WTC11 (cell line): Measurements from ENCODE around the gene CNN2. TPM values are rescaled to one million over a fixed set of nuclear protein-coding genes. Genes with fewer than 3 reads are reported as not detected.

Experiments
- ATAC-seq: fragments of 200-7000 bp; cut with Tn5 transposase; 2 replicates; pipeline ENCODE4 v1.10.0; 2021; ENCODE audit warnings: mild to moderate bottlenecking, moderate library complexity
- CTCF ChIA-PET: fragments of 300-600 bp; sonication (Branson Sonifier 250); formaldehyde crosslinking; loops from one replicate; lab custom pipeline; 2021; ENCODE audit warnings: antibody characterized with exemption; lab: Charles Lee
- POLR2A ChIA-PET: fragments of 350-600 bp; sonication (Branson Sonifier 250); formaldehyde crosslinking; loops from one replicate; lab custom pipeline; 2021; ENCODE audit warnings: antibody characterized with exemption; lab: Charles Lee
- DNase-seq: peaks from one replicate; pipeline ENCODE4 v3.0.0; 2021; ENCODE audit warnings: low spot score
- H3K27ac Mint-ChIP-seq: 2 replicates; pipeline ENCODE4 v1.8.0; 2021; ENCODE audit warnings: mixed read lengths
- H3K27me3 Mint-ChIP-seq: 2 replicates; pipeline ENCODE4 v1.8.0; 2021; ENCODE audit warnings: low read depth, mild to moderate bottlenecking, moderate library complexity, mixed read lengths
- H3K36me3 Mint-ChIP-seq: 2 replicates; pipeline ENCODE4 v1.8.0; 2021; ENCODE audit warnings: mixed read lengths
- H3K4me1 Mint-ChIP-seq: 2 replicates; pipeline ENCODE4 v1.8.0; 2022; ENCODE audit warnings: mixed read lengths
- H3K4me3 Mint-ChIP-seq: 2 replicates; pipeline ENCODE4 v1.8.0; 2021; ENCODE audit warnings: mild to moderate bottlenecking, moderate library complexity, mixed read lengths
- H3K9me3 Mint-ChIP-seq: 2 replicates; pipeline ENCODE4 v1.8.0; 2021; ENCODE audit warnings: mixed read lengths
- CTCF ChIP-seq: fragments of 200-600 bp; IDR thresholded peaks from 2 replicates; pipeline ENCODE4 v1.8.0; 2022; ENCODE audit warnings: antibody characterized with exemption
- E2F4 ChIP-seq: sonication (generic); formaldehyde crosslinking; IDR thresholded peaks from 2 replicates; pipeline ENCODE4 v1.8.1; 2022; ENCODE audit warnings: low read depth, mild to moderate bottlenecking, moderate library complexity, missing genetic modification reagents, borderline replicate concordance
- FOXP1 ChIP-seq: sonication (generic); formaldehyde crosslinking; IDR thresholded peaks from 2 replicates; pipeline ENCODE4 v1.8.0; 2022; ENCODE audit warnings: missing genetic modification reagents, mild to moderate bottlenecking, moderate library complexity, borderline replicate concordance
- GTF2I ChIP-seq: fragments of 250-450 bp; sonication (Bioruptor Pico); conservative IDR thresholded peaks from 2 replicates; pipeline ENCODE4 v1.4.0; 2021; ENCODE audit warnings: mild to moderate bottlenecking
- HMGXB4 ChIP-seq: sonication (generic); formaldehyde crosslinking; IDR thresholded peaks from 2 replicates; pipeline ENCODE4 v1.8.1; 2023; ENCODE audit warnings: mild to moderate bottlenecking, moderate library complexity, missing genetic modification reagents
- KAT7 ChIP-seq: sonication (generic); formaldehyde crosslinking; IDR thresholded peaks from 2 replicates; pipeline ENCODE4 v1.8.1; 2023; ENCODE audit warnings: missing genetic modification reagents, mild to moderate bottlenecking, borderline replicate concordance
- NFATC4 ChIP-seq: fragments of 250-450 bp; sonication (Bioruptor Pico); IDR thresholded peaks from 2 replicates; pipeline ENCODE4 v1.9.0; 2021; ENCODE audit warnings: mild to moderate bottlenecking
- SP1 ChIP-seq: sonication (generic); formaldehyde crosslinking; conservative IDR thresholded peaks from 2 replicates; pipeline ENCODE4 v1.8.1; 2022; ENCODE audit warnings: missing genetic modification reagents
- TEAD1 ChIP-seq: sonication (generic); formaldehyde crosslinking; IDR thresholded peaks from 2 replicates; pipeline ENCODE4 v1.8.0; 2022; ENCODE audit warnings: mild to moderate bottlenecking, missing genetic modification reagents
- ZBTB21 ChIP-seq: sonication (generic); formaldehyde crosslinking; IDR thresholded peaks from 2 replicates; pipeline ENCODE4 v1.8.1; 2023; ENCODE audit warnings: mild to moderate bottlenecking, missing genetic modification reagents, borderline replicate concordance
- ZNF121 ChIP-seq: sonication (generic); formaldehyde crosslinking; IDR thresholded peaks from 2 replicates; pipeline ENCODE4 v1.8.0; 2023; ENCODE audit warnings: missing genetic modification reagents
- ZNF423 ChIP-seq: fragments of 250-450 bp; sonication (Bioruptor Pico); IDR thresholded peaks from 2 replicates; pipeline ENCODE4 v2.1.2; 2022; ENCODE audit warnings: mild to moderate bottlenecking, moderate library complexity
- total RNA-seq: library from RNA; stranded (reverse); gene quantifications from 3 replicates; pipeline ENCODE4 v1.2.3, GENCODE V29; 2021
- TF ChIP-seq, protein P1 (sequence below): fragments of 250-450 bp; sonication (Bioruptor Pico); IDR thresholded peaks from 2 replicates; pipeline ENCODE4 v1.9.0; 2021; ENCODE audit warnings: mild to moderate bottlenecking
- TF ChIP-seq, protein P2 (sequence below): sonication (generic); formaldehyde crosslinking; IDR thresholded peaks from 2 replicates; pipeline ENCODE4 v1.8.1; 2023; ENCODE audit warnings: mild to moderate bottlenecking, missing genetic modification reagents
- TF ChIP-seq, protein P3 (sequence below): sonication (generic); formaldehyde crosslinking; IDR thresholded peaks from 2 replicates; pipeline ENCODE4 v1.8.0; 2022; ENCODE audit warnings: mild to moderate bottlenecking, missing genetic modification reagents

The CNN2 gene
- total RNA-seq, 1 experiment from 2014 or later, result 390 TPM

DNA sequence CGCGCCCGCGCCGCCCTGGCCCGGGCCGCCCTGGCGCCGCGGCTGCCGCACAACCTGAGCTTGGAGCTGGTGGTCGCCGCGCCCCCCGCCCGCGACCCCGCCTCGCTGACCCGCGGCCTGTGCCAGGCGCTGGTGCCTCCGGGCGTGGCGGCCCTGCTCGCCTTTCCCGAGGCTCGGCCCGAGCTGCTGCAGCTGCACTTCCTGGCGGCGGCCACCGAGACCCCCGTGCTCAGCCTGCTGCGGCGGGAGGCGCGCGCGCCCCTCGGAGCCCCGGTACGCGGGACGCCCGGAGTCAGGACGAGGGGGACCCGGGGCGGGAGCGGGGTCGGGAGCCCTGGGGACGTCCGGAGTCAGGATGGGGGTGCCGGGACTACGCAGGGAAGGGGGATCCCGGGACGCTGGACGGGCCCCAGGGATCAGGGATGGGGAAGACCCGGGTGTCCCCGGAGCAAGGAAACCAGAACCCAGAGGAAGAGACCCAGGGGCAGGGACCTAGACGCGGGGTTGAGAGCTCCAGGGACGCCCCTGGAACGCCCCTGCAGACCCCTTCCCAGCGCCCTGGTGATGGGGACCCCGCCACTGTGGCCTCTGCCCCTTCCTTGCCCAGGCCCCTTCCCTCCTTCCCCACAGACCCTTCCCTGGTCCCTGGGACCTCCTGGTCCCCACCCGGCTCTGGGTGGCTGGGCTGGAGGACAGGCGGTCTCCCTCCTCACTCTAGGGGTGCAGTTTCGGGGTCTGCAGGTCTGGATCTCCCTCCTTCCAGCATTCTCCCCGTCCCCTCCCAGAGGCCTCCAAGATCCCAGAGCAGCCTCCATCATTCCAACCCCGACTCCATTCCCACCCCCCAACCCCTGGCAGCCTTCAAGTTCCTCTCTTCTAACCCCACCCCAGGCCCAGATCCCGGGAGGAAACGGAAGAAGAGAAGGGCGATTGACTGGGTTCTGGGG lies 25.5 kb upstream of the CNN2 start:
- CTCF ChIA-PET, result interaction anchor here (0.9 to 1.6 kb wide), 9 partner anchors 18 to 220 kb away, joined by 3 to 4 read pairs (median 3); no protein-coding TSS in a partner anchor
- Mint-ChIP-seq H3K4me3 (peak overlapping the region; percentile 64), H3K27ac (no peak overlapping the region), H3K4me1 (peaks cover 5% of the 10 kb centered on the region; the same call in 1 of the 2 replicates), H3K27me3 (peaks cover 49% of the 10 kb centered on the region), H3K36me3 (no peaks in the 10 kb centered on the region), H3K9me3 (no peaks in the 10 kb centered on the region)
- POLR2A ChIA-PET, result no interaction called here
- ATAC-seq (peak; percentile 5), DNase-seq (no peak)
- TF ChIP-seq ZBTB21 (CRISPR knock-in tag) (no peak), E2F4 (CRISPR knock-in tag) (no peak), KAT7 (CRISPR knock-in tag) (no peak), ZNF121 (CRISPR knock-in tag) (no peak), SP1 (CRISPR knock-in tag) (0 out of 2 replicates have a peak, but pooled peaks have one; percentile 6), NFATC4 (no peak), FOXP1 (CRISPR knock-in tag) (no peak)
- TF ChIP-seq, protein P1, sequence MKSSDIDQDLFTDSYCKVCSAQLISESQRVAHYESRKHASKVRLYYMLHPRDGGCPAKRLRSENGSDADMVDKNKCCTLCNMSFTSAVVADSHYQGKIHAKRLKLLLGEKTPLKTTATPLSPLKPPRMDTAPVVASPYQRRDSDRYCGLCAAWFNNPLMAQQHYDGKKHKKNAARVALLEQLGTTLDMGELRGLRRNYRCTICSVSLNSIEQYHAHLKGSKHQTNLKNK (CRISPR knock-in tag), result no peak

- ChIA-PET POLR2A (no interaction called here), CTCF (interaction anchor here (0.6 to 1.6 kb wide), 9 partner anchors 22 to 220 kb away, joined by 3 to 4 read pairs (median 3); no protein-coding TSS in a partner anchor)
- Mint-ChIP-seq H3K27me3 (peaks cover 46% of the 10 kb centered on the region), H3K9me3 (no peaks in the 10 kb centered on the region), H3K27ac (no peak overlapping the region)
- TF ChIP-seq HMGXB4 (CRISPR knock-in tag), result 0 out of 2 replicates have a peak, but pooled peaks have one; percentile 64
- TF ChIP-seq GTF2I (CRISPR knock-in tag), result 0 out of 2 replicates have a peak, but pooled peaks have one; percentile 15
- TF ChIP-seq TEAD1 (CRISPR knock-in tag), result no peak
- TF ChIP-seq, protein P2, sequence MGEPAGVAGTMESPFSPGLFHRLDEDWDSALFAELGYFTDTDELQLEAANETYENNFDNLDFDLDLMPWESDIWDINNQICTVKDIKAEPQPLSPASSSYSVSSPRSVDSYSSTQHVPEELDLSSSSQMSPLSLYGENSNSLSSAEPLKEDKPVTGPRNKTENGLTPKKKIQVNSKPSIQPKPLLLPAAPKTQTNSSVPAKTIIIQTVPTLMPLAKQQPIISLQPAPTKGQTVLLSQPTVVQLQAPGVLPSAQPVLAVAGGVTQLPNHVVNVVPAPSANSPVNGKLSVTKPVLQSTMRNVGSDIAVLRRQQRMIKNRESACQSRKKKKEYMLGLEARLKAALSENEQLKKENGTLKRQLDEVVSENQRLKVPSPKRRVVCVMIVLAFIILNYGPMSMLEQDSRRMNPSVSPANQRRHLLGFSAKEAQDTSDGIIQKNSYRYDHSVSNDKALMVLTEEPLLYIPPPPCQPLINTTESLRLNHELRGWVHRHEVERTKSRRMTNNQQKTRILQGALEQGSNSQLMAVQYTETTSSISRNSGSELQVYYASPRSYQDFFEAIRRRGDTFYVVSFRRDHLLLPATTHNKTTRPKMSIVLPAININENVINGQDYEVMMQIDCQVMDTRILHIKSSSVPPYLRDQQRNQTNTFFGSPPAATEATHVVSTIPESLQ (CRISPR knock-in tag), result no peak
- TF ChIP-seq, protein P3, sequence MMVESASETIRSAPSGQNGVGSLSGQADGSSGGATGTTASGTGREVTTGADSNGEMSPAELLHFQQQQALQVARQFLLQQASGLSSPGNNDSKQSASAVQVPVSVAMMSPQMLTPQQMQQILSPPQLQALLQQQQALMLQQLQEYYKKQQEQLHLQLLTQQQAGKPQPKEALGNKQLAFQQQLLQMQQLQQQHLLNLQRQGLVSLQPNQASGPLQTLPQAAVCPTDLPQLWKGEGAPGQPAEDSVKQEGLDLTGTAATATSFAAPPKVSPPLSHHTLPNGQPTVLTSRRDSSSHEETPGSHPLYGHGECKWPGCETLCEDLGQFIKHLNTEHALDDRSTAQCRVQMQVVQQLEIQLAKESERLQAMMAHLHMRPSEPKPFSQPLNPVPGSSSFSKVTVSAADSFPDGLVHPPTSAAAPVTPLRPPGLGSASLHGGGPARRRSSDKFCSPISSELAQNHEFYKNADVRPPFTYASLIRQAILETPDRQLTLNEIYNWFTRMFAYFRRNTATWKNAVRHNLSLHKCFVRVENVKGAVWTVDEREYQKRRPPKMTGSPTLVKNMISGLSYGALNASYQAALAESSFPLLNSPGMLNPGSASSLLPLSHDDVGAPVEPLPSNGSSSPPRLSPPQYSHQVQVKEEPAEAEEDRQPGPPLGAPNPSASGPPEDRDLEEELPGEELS (CRISPR knock-in tag), result no peak
- TF ChIP-seq CTCF, result peak; percentile 81
- TF ChIP-seq ZNF423 (CRISPR knock-in tag), result peak; percentile 59
- TF ChIP-seq, all 79 proteins: peak for 4
- Mint-ChIP-seq H3K4me1 (peaks cover under 1% of the 10 kb centered on the region; the same call in 1 of the 2 replicates), H3K36me3 (0 out of 2 replicates have a peak, but pooled peaks cover 2% of the 10 kb centered on the region), H3K4me3 (peak overlapping the region; percentile 64)
- ATAC-seq (peak; percentile 63), DNase-seq (peak; percentile 89)
Measured at GRCh38 chr19:1001538-1002166, 24.8 kb upstream of the CNN2 start.
